ENCODE results near the gene RNF222.

- TF ChIP-seq EZH2phosphoT487 (IDR thresholded peaks at IDR 0.05; ENCODE audit: borderline replicate concordance) (no peak), CTCF (conservative IDR thresholded peaks at IDR 0.05; ENCODE audit: low read length) (no peak)
Measured at GRCh38 chr17:8382880-8383142, 14.8 kb downstream of the RNF222 start.

Data from Loucy (cell line).